ENCODE results near the gene NKAIN4.

Gene NKAIN4

GRCh38 chr20:63273059-63273579, 18.9 kb upstream of the NKAIN4 start:
- no peak for FAIRE-seq

DNA sequence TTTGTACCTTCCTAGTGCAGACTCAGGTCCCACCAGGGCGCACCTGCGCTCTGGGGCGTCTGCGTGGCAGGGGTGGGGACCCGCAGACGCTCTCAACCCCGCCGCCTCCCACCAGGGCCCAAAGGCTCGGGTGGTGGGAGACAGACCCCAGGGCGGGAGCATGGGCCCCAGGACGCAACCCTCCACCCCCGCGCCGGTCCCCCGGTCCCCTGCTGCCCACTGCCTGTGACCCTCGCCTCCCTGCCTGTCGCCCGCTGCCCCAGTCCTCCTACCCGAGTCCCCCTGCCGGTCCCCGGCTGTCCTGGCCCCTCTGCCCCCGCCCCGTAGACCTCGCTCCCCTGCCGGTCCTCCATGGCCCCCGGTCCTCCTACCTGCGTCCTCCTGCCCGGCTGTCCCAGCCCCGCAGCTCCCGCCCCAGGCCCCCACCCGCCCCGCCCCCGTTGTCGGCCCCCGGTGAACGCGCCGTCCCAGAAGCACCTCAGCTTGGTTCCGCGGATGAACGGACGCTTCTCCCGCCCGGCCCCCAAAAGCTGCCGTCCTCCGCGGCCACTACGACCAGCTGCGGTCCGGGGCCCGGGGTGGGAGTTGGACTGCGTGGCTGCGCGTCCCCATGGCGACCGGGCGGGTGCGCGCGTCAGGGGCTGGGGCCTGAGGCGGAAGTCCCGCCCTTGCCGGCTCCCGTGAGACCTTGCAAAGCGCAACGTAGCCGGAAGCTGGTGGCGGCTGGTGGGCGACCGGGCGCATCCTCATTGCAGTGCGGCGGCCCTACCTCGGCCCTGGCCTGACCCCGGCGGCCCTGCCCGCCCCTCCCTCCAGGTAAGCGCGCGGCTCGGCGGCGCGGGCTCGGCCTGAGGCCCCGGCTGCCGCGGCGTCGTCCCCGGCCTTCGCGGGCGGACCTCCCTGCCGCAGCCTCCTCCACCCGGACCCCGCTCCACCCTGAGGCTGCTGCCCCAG, 18.1 kb upstream of the NKAIN4 start, which contains the start of gene ARFGAP1:
Gene ARFGAP1, plus strand, starts transcription at position 709 of the 954 bp plus-strand sequence. CDS start 2,768 bp downstream, outside the sequence.
- FAIRE-seq, result peak; percentile 40

DNA sequence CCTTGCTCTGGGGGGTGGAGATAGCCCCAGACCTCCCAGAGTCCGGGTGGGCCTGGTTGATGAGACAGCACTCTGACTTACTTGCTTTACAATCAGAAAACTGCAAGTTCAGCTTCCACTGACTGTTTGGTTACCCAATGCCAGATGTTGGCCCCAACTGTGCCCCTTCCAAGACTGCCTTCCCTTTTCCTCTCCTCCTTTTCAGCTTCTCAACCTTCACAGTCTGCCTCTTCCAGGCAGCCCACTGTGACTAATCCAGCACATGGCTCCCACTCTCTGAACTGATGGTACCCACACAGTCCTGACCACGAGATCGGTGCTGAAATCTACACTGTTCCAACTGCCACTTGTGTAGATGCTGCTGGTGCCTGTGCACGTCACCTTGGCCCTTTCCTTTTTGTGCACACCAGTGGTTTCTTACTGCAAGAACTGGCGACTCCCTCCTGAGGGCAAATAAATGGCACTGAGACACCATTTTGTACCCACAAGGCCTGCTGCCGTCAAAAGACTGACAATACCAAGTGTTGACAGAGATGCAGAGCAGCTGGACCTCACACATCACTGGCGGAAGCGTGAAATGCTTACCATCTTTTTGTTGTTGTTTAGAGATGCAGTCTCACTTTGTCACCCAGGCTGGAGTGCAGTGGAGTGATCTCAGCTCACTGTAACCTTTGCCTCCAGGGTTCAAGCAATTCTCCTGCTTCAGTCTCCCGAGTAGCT, 16.5 kb upstream of the NKAIN4 start:
- no peak for FAIRE-seq

DNA sequence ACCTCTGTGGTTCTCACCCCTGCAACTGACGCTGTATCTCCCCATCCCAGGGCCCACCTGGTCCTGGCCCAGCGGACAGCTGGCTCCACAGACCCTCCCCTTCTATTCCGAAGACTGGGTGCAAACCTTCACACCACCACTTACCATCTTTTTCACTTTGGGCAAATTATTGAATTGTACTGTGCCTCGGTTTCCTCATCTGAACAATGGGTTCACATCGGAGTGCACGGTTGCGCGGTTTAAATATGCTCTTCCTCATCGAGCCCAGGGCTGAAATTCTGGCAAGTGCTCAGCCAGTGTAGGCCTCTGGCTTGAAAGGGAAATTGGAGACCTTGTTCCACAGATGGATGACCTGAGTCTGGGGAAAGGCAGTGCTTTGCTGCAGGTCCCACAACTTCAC, 15.5 kb upstream of the NKAIN4 start:
- FAIRE-seq, result no peak

- FAIRE-seq, result peak; percentile 34
These were observed 14.6 kb upstream of the NKAIN4 start for GRCh38 chr20:63268671-63269439.

DNA sequence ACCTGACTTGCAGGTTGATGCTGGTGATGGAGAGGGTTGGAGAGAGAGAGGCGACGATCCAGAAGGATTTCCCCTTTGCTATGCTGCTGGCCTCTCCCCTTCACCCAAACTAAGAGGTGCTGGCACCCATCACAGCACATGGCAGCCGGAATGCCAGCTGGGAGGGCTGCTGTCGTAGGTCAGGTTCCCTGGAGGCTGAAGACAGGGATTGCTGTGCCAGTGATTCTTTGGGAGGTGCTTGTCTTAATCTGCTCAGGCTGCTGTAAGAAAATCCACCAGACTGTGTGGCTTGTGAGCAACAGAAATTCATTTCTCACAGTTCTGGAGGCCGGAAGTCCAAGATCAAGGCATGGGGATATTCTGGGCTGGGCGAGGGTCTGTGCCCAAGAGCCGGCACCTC, 14.0 kb upstream of the NKAIN4 start:
- FAIRE-seq, result no peak

GRCh38 chr20:63267691-63268090, 13.4 kb upstream of the NKAIN4 start:
- no peak for FAIRE-seq

DNA sequence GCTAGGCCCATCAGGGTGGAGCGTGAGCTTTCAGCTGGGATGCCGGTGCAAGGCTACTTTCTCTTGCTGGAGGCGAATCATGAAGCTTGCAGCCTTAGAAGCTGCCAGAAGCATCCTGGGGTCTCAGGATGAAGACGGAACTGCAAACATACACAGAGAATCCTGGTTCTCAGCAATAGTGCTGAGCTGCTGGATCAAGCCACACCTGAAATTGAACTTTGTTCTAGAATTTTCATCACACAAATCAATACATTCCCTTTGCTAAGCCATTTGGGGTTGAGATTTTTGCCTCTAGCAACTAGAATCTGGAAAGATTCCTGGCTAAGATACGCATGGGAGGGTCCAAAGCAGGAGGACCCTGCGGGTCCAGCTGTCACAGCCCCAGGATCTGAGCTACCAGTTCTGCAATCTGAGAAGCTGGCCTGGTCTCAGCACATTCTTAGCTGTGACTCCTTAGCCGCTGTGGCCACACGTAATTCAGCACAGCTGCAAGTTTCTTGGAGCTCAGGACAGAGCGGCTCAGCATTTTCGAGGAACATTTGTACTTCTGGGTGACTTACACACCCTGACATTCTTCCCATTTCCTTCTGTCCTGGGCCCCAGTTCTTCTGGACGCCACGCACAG, 11.7 kb upstream of the NKAIN4 start:
- no peak for FAIRE-seq

- no peak for FAIRE-seq
These were observed 10.3 kb upstream of the NKAIN4 start for GRCh38 chr20:63264519-63264918.

DNA sequence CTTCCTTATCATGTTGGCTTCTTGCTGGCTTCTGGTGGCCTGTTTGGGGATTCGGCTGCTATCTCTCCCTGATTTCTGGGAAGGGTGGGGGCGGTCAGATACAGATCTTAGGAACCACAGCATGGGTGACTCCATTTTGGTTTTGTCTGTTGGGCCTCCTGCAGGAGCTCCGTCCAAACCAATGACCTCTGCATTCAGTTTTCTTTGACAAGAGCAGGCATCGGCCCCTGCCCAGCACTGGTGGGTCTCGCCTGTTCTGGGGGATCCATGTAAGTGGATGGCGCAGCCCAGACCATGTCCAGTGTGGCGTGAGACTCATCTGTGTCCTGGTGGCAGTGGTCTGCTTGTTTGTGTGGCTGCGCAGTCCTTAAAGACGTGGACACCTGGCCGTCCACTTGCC, 9.7 kb upstream of the NKAIN4 start:
- FAIRE-seq, result no peak

- no peak for FAIRE-seq
These were observed 8.6 kb upstream of the NKAIN4 start for GRCh38 chr20:63262836-63263235.

- no peak for FAIRE-seq
These were observed 7.7 kb upstream of the NKAIN4 start for GRCh38 chr20:63261795-63262528.

- FAIRE-seq, result no peak
These were observed 7.0 kb upstream of the NKAIN4 start for GRCh38 chr20:63261060-63261794.

- FAIRE-seq, result no peak
These were observed 6.3 kb upstream of the NKAIN4 start for GRCh38 chr20:63260521-63260920.

DNA sequence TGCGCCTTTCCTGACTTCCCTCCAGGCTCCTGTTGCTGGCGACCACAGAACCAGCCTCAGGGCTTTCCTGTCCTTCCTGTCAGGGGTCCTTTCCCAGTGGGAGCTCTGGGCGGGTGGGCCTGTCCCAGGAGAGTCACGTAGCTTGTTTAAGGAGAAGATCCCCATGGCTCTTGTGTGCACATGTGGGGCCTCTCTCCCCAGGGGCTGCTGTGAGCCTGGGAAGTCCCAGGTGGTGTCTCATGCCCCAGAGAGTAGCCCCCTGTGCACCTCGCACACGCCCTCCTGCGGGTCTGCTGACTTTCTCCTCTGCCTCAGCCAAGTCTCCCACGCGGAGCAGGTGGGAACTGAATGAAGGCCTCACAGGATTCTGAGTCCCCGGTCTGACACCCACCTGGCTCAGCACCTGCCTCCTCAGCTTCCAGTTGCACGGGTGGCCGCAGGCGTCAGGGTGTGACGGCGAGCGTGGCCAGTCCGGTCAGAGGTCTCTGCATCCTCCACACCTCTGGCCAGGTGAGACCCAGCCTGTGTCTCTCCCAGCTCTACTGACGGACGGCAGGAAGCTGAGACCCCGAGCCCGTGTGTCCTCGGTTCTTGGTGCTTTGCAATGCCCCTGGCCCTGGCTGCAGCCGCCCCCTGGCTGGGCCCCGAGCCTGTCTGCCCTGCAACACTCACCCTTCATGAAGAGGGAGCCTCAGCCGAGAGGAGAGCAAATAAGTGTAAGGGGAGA, 5.6 kb upstream of the NKAIN4 start:
- no peak for FAIRE-seq

DNA sequence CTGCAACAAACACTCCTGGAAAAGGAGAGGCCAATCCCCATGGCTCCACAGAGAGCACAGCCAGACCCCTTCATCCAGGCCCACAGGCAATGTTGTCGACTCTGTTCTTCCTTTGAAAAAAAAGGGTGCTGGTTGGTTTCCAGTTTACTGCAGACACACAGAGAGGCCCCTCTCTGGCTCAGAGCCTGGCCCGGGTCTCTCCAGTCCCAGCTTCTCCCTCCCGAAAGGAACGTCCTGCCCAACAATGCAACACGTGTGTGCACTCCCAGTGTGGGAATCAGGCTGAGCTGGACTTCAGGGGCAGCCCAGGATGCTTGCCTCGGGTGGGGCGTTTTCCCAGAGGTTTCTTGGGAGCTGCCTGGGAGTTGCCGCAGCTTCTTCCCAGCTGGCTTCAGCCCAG, 4.5 kb upstream of the NKAIN4 start:
- no peak for FAIRE-seq

- no peak for FAIRE-seq
These were observed 3.4 kb upstream of the NKAIN4 start for GRCh38 chr20:63257629-63258028.

- FAIRE-seq, result no peak
These were observed 2.7 kb upstream of the NKAIN4 start for GRCh38 chr20:63256954-63257353.

- FAIRE-seq, result no peak
These were observed 1.9 kb upstream of the NKAIN4 start for GRCh38 chr20:63255931-63256704.

All from G401.6 (cell line).